Fibroblast of mammary gland (primary cell): ENCODE measurements around the gene DPP7.
A peak's percentile ranks its signal among the peaks of the same experiment; 100 is the strongest.

Experiments used
- DNase-seq: peaks from one replicate; pipeline ENCODE4 v3.0.0-alpha.2; 2010; ENCODE audit warnings: low read depth
- H3K4me3 ChIP-seq: 2 replicates; pipeline ENCODE4 v1.5.1; 2011; ENCODE audit warnings: low read depth, mild to moderate bottlenecking, low read length, moderate library complexity; ENCODE audit not compliant: control insufficient read depth
- TF ChIP-seq, protein P1 (sequence below): conservative IDR thresholded peaks from 2 replicates; pipeline ENCODE4 v1.5.1; 2011; ENCODE audit warnings: low read depth, low read length, inconsistent platforms; ENCODE audit not compliant: control insufficient read depth, insufficient read depth

DPP7 gene

DNA sequence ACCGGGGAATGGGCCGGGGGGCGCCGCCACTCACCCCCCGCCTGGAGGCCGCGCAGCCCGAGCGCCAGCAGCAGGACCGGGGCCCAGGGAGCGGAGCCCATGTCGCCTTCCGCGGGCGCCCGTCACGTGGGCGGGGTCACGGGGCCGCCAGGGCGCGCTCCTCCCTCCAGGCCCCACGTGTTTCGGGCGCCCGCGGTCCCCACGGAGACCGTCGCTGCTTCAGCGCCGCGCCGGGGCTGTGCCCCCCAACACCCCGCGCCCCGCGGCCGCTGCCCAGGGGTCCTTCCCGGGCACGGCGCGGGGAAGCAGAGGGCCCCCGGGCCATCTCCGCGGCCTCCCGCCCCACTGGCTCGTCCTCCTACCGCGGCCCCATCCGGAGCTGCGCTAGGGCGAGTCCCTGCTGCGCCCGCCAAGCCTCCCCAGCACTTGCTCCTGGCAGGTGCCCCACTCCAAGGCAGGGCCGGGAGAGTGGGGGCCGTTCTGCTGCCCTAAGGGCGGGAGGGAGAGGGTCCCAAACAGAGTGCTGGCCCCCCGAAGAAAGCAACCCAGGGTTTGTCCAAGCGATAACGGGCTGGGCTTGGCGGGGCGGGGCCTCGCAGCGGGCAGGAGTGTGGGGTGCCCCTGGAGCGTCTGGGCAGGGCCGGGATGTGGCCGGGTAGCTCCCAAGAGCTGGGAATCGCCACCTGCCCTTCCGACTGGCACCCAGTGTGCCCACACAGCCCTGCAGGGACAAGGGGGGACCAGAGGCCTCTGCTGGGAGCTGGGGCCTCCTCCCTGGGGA, at the start of gene DPP7:
TSS of gene DPP7 (minus strand) at position 121 of the 781 bp plus-strand sequence. CDS start at position 101, 20 bp downstream.
- TF ChIP-seq, protein P1, sequence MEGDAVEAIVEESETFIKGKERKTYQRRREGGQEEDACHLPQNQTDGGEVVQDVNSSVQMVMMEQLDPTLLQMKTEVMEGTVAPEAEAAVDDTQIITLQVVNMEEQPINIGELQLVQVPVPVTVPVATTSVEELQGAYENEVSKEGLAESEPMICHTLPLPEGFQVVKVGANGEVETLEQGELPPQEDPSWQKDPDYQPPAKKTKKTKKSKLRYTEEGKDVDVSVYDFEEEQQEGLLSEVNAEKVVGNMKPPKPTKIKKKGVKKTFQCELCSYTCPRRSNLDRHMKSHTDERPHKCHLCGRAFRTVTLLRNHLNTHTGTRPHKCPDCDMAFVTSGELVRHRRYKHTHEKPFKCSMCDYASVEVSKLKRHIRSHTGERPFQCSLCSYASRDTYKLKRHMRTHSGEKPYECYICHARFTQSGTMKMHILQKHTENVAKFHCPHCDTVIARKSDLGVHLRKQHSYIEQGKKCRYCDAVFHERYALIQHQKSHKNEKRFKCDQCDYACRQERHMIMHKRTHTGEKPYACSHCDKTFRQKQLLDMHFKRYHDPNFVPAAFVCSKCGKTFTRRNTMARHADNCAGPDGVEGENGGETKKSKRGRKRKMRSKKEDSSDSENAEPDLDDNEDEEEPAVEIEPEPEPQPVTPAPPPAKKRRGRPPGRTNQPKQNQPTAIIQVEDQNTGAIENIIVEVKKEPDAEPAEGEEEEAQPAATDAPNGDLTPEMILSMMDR: no peak
- peak within 1 kb of the TSS; percentile 41 for H3K4me3 ChIP-seq
- peak; percentile 30 for DNase-seq

DNA sequence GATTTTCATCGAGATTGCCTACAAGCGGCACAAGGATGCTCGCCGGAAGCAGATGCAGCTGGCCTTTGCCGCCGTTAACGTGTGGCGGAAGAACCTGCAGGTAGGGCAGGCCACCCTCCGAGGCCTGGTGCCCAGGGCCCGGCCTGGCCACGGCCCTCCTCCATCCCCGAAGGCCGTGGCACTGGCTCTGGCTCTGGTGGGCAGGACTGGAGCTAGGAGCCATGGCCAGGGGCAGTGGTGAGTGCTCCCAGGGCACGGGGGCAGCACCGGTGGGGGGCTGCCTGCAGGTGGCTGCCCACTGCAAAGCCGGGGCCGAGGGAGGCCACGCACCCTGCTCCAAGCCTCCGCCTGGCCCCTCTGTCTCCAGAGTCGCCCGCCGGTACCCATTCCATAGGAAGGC, 49.3 kb upstream of the DPP7 start:
- TF ChIP-seq, protein P1: no peak
- DNase-seq: no peak

DNA sequence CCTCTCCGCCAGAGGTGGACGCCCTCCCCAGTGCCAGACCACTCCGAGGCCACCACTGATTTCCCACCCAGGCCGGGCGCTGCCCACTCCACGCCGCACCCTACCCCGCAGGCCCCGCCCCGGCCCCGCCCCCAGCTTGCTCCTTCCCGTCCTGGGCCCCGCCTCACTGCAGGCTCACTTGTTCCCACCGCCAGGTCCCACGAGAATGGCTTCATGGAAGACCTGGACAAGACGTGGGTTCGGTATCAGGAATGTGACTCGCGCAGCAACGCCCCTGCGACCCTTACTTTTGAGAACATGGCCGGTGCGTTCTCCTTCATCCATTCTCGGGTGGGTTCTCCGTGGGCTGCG, 48.8 kb upstream of the DPP7 start:
- no peak for DNase-seq
- H3K4me3 ChIP-seq: no peak overlapping the region
- TF ChIP-seq, protein P1: no peak

More for the DNA sequence above, 49.3 kb upstream of the DPP7 start:
- no peak overlapping the region for H3K4me3 ChIP-seq

DNA sequence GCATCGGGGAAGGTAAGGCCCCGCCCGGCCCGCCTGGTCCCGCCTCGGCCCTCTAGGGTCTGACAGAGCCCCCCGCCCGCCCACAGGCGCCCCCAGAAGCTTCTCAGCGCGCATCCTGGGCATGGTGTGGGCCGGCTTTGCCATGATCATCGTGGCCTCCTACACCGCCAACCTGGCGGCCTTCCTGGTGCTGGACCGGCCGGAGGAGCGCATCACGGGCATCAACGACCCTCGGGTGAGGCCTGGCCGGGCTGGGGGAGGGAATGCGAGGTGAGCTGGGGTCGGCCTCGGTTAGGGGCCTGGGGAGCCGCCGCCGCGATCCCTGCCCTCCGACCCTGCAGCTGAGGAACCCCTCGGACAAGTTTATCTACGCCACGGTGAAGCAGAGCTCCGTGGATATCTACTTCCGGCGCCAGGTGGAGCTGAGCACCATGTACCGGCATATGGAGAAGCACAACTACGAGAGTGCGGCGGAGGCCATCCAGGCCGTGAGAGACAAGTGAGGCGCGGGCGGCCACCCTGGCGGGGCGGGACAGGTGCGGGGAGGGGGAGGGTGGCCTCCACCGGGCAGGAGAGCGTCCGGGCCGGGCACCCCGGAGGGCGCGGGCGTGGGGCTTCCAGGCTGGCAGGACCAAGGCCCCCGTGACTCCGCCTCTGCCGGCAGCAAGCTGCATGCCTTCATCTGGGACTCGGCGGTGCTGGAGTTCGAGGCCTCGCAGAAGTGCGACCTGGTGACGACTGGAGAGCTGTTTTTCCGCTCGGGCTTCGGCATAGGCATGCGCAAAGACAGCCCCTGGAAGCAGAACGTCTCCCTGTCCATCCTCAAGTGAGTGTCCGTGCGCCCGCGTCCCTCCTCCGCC, 48.2 kb upstream of the DPP7 start:
- DNase-seq: peak; percentile 12
- H3K4me3 ChIP-seq: no peak overlapping the region
- TF ChIP-seq, protein P1: no peak

DNA sequence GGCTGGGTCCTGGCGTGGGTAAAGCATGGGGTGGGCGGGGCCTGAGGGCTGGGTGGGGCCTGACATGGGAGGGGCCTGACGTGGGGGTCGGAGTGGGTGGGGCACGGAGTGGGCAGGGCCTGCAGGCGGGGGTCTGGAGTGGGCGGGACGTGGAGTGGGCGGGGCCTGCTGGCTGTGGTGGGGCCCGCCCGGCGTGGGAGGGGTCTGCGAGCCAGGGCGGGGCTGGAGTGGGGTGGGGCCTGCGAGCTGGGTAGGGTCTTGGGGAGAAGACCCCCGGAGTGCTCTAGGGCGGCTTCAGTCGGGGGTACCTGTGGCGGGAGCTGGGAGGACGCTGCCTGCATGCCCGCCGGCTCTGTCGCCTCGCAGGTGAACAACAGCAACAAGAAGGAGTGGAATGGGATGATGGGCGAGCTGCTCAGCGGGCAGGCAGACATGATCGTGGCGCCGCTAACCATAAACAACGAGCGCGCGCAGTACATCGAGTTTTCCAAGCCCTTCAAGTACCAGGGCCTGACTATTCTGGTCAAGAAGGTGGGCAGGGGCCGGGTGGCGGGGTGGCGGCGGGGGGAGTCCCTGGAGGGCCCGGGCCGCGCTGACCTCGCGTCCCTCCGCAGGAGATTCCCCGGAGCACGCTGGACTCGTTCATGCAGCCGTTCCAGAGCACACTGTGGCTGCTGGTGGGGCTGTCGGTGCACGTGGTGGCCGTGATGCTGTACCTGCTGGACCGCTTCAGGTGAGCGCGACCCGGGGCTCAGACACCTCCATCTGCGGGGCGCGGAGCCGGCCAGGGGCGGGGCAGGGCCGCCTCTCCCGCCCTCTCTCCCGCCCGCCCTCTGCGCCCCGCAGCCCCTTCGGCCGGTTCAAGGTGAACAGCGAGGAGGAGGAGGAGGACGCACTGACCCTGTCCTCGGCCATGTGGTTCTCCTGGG, 47.3 kb upstream of the DPP7 start:
- TF ChIP-seq, protein P1: no peak

More for the DNA sequence above, 47.3 kb upstream of the DPP7 start:
- H3K4me3 ChIP-seq: no peak overlapping the region
- DNase-seq: no peak
